H1 (cell line): ENCODE measurements around the gene LCN2. TPM values are rescaled to one million over a fixed set of nuclear protein-coding genes. Genes with fewer than 3 reads are reported as not detected.

Experiments
- BRCA1 ChIP-seq: IDR thresholded peaks from 2 replicates; pipeline ENCODE4 v1.6.1; 2012; ENCODE audit warnings: low read depth, low read length, improper control_type of control experiment
- CHD2 ChIP-seq: IDR thresholded peaks from 2 replicates; pipeline ENCODE4 v1.6.1; 2012; ENCODE audit warnings: low read length, improper control_type of control experiment
- CREB1 ChIP-seq: IDR thresholded peaks from 2 replicates; pipeline ENCODE4 v1.6.1; 2012; ENCODE audit warnings: inconsistent platforms
- GABPA ChIP-seq: IDR thresholded peaks from 2 replicates; pipeline ENCODE4 v1.6.1; 2011; ENCODE audit warnings: mild to moderate bottlenecking, low read length, moderate library complexity, borderline replicate concordance; ENCODE audit not compliant: insufficient read depth
- JUND ChIP-seq: IDR thresholded peaks from 2 replicates; pipeline ENCODE4 v1.6.1; 2011; ENCODE audit warnings: mild to moderate bottlenecking, improper control_type of control experiment, low read length
- NANOG ChIP-seq: IDR thresholded peaks from 2 replicates; pipeline ENCODE4 v1.6.1; 2011; ENCODE audit warnings: low read length, low read depth, mild to moderate bottlenecking, inconsistent platforms; ENCODE audit not compliant: insufficient read depth, poor library complexity, severe bottlenecking
- NRF1 ChIP-seq: IDR thresholded peaks from 2 replicates; pipeline ENCODE4 v1.6.1; 2011; ENCODE audit warnings: mild to moderate bottlenecking, low read depth, low read length, improper control_type of control experiment
- RAD21 ChIP-seq, 2 experiments: IDR thresholded peaks in 1 of 2; conservative IDR thresholded peaks in 1 of 2; 2 replicates each; pipeline ENCODE4 v1.6.1; 2011; ENCODE audit warnings: low read depth in 2 of 2, low read length in 2 of 2, improper control_type of control experiment in 1 of 2, inconsistent platforms in 1 of 2, mild to moderate bottlenecking in 1 of 2, moderate library complexity in 1 of 2
- SIN3A ChIP-seq, 2 experiments: IDR thresholded peaks in 1 of 2; conservative IDR thresholded peaks in 1 of 2; 2 replicates each; pipeline ENCODE4 v1.6.1; 2011 to 2012; ENCODE audit warnings: low read length in 2 of 2, improper control_type of control experiment in 1 of 2, low read depth in 1 of 2, mild to moderate bottlenecking in 1 of 2
- SRF ChIP-seq: IDR thresholded peaks from 2 replicates; pipeline ENCODE4 v1.6.1; 2011; ENCODE audit warnings: mild to moderate bottlenecking, low read depth, low read length, moderate library complexity
- TAF1 ChIP-seq: IDR thresholded peaks from 2 replicates; pipeline ENCODE4 v1.6.1; 2011; ENCODE audit warnings: mild to moderate bottlenecking, low read depth, low read length
- TAF7 ChIP-seq: optimal IDR thresholded peaks from 2 replicates; pipeline ENCODE3; 2011; ENCODE audit warnings: low read depth, mild to moderate bottlenecking, inconsistent platforms, low read length, moderate library complexity, borderline replicate concordance
- TBP ChIP-seq: IDR thresholded peaks from 2 replicates; pipeline ENCODE4 v1.6.1; 2011; ENCODE audit warnings: low read depth, low read length, improper control_type of control experiment
- TEAD4 ChIP-seq: IDR thresholded peaks from 2 replicates; pipeline ENCODE4 v1.6.1; 2012; ENCODE audit warnings: low read depth, low read length, inconsistent platforms, mixed read lengths
- polyA plus RNA-seq, 7 experiments: library from polyadenylated mRNA; depleted of rRNA in 3 of 7; stranded (reverse) in 5 of 7; unstranded in 2 of 7; fragments of >200 nt in 5 of 7; fragments of 200-250 nt in 2 of 7; gene quantifications; 1 replicate in 5 of 7; 2 replicates in 1 of 7; 4 replicates in 1 of 7; pipeline versions ENCODE4 v1.2.1 to v1.2.3, GENCODE V29; 2011 to 2013; ENCODE audit warnings: missing spikeins in 2 of 7, mixed read lengths in 2 of 7
- total RNA-seq: library from RNA; stranded (reverse); fragmentation: NEBNext Ultra II Directional; extraction: Animal tissue kit (Norgen Biotek cat#: 25700); gene quantifications from 2 replicates; pipeline ENCODE4 v1.2.1, GENCODE V29; 2021
- TF ChIP-seq, protein P1 (sequence below), 3 experiments: IDR thresholded peaks; 1 replicate in 2 of 3; 2 replicates in 1 of 3; pipeline versions ENCODE4 v1.5.1 to v1.6.1; 2011; ENCODE audit warnings: low read length in 3 of 3, mild to moderate bottlenecking in 3 of 3, inconsistent platforms in 2 of 3, low read depth in 1 of 3, moderate library complexity in 1 of 3; ENCODE audit not compliant: insufficient read depth in 1 of 3; ENCODE audit errors: control extremely low read depth in 1 of 3
- TF ChIP-seq, protein P2 (sequence below): IDR thresholded peaks from 2 replicates; pipeline ENCODE4 v1.6.1; 2012; ENCODE audit warnings: low read length, inconsistent platforms
- TF ChIP-seq, protein P3 (sequence below): IDR thresholded peaks from 2 replicates; pipeline ENCODE4 v1.6.1; 2011; ENCODE audit warnings: low read depth, mild to moderate bottlenecking, low read length; ENCODE audit not compliant: insufficient read depth

LCN2 gene
- total and polyA plus RNA-seq, 2 of the 8 experiments (the other 6 are each of a cell fraction or from before 2014, with no cell fraction given): 1.1 to 1.6 TPM

DNA sequence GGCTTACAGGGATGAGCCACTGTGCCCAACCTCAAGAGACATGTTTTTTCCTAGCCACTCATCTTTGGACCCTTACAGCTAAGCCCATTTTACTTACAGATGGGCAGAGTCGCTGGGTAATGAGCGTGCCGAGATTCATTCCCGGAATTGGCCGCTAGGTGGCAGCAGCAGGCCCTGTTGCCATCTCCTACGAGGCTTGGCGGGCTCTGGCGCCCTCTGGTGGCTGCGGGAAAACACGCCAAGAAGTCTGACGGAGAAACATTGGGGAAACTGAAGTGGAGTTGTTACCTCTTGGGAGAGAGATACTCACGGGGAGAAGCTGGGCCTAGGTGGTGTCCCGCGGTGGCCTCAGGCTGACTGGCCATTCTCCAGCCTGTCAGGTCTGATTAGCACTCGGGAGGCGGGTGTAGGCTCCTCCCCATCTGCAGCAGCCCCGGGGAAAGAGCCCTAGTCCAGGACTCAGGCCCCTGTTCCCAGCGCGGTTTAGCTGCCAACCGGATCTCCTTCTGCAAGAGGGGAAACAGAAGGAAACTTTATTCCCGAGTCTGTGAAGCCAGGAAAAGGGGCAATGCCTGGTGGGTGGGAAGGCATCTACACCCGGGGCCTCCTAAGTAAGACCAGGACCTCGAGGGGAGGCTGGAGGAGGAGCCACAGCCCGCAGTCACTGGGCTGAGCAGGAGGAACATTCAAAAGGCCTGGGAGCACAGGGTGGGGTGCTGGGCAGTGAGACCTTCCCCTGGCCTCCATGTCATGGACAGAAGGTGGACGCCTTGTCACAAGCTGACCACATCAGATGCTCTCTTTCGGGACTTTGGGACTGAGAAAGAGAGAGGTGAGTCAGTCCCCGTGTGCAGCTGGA lies 31.4 kb upstream of the LCN2 start (continued):
- TF ChIP-seq CREB1 (peak; percentile 87), CHD2 (peak; percentile 46; the same call in 1 of the 2 replicates), SRF (no peak), TAF1 (peak; percentile 69), NRF1 (no peak), TAF7 (peak; percentile 73), BRCA1 (peak; percentile 46; the same call in 1 of the 2 replicates), TEAD4 (peak; percentile 39; the same call in 1 of the 2 replicates), TBP (0 out of 2 replicates have a peak, but pooled peaks have one; percentile 49), JUND (peak; percentile 81; the same call in 1 of the 2 replicates), SIN3A (conservative IDR thresholded peaks at IDR 0.05 in 1 of 2, IDR thresholded peaks at IDR 0.05 in 1 of 2; ENCODE audit: low read depth in 1 of 2, low read length in 2 of 2) (peak; percentile 66 to 91; a peak in 2 of 4 replicates), GABPA (0 out of 2 replicates have a peak, but pooled peaks have one; percentile 36), RAD21 (IDR thresholded peaks at IDR 0.05 in 1 of 2, conservative IDR thresholded peaks at IDR 0.05 in 1 of 2; ENCODE audit: low read depth in 2 of 2, low read length in 2 of 2) (peak; percentile 95), NANOG (peak; percentile 40)
- TF ChIP-seq, protein P1, sequence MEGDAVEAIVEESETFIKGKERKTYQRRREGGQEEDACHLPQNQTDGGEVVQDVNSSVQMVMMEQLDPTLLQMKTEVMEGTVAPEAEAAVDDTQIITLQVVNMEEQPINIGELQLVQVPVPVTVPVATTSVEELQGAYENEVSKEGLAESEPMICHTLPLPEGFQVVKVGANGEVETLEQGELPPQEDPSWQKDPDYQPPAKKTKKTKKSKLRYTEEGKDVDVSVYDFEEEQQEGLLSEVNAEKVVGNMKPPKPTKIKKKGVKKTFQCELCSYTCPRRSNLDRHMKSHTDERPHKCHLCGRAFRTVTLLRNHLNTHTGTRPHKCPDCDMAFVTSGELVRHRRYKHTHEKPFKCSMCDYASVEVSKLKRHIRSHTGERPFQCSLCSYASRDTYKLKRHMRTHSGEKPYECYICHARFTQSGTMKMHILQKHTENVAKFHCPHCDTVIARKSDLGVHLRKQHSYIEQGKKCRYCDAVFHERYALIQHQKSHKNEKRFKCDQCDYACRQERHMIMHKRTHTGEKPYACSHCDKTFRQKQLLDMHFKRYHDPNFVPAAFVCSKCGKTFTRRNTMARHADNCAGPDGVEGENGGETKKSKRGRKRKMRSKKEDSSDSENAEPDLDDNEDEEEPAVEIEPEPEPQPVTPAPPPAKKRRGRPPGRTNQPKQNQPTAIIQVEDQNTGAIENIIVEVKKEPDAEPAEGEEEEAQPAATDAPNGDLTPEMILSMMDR (IDR thresholded peaks at IDR 0.05; ENCODE audit: control extremely low read depth in 1 of 3, insufficient read depth in 1 of 3, low read depth in 1 of 3, low read length in 3 of 3): peak in 2 of 3 experiments; percentile 100; a peak in 3 of 4 replicates
- TF ChIP-seq, protein P2, sequence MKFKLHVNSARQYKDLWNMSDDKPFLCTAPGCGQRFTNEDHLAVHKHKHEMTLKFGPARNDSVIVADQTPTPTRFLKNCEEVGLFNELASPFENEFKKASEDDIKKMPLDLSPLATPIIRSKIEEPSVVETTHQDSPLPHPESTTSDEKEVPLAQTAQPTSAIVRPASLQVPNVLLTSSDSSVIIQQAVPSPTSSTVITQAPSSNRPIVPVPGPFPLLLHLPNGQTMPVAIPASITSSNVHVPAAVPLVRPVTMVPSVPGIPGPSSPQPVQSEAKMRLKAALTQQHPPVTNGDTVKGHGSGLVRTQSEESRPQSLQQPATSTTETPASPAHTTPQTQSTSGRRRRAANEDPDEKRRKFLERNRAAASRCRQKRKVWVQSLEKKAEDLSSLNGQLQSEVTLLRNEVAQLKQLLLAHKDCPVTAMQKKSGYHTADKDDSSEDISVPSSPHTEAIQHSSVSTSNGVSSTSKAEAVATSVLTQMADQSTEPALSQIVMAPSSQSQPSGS: 0 out of 2 replicates have a peak, but pooled peaks have one; percentile 34
- TF ChIP-seq, protein P3, sequence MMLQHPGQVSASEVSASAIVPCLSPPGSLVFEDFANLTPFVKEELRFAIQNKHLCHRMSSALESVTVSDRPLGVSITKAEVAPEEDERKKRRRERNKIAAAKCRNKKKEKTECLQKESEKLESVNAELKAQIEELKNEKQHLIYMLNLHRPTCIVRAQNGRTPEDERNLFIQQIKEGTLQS: peak; percentile 80; the same call in 1 of the 2 replicates
